ENCODE measurements around the gene USP36. TPM values are rescaled to one million over a fixed set of nuclear protein-coding genes. Genes with fewer than 3 reads are reported as not detected.
"Not testable (repeated sequence)": the region's sequence is repeated elsewhere in the genome, so short reads cannot be mapped to it uniquely, and the experiment has no call there.

The USP36 gene
- total and polyA plus RNA-seq, 8 donors = 29.2 to 53.7 (median 45.0) TPM

- DNase-seq (no peak), ATAC-seq (no peak)
- no peak for TF ChIP-seq CTCF (IDR thresholded peaks at IDR 0.05)
- Histone ChIP-seq H3K9me3 (no peaks in the 10 kb centered on the region), H3K4me1 (peaks cover 2 to 99% of the 10 kb centered on the region in 2 donors), H3K27me3 (no peaks in the 10 kb centered on the region), H3K36me3 (no peaks in the 10 kb centered on the region), H3K4me3 (no peak overlapping the region), H3K27ac (peak overlapping the region in 1 of 2 donors; percentile 66)
- intact Hi-C loops (cut with DNase I) = no loop called here
Observed at GRCh38 chr17:78753316-78754250, 87.0 kb downstream of the USP36 start.

- no peaks in the 10 kb centered on the region for H3K27me3 ChIP-seq
- H3K4me1 ChIP-seq = peaks cover 16 to 99% of the 10 kb centered on the region in 2 donors
- no peak for TF ChIP-seq CTCF (IDR thresholded peaks at IDR 0.05)
- ATAC-seq (no peak), DNase-seq (no peak)
- no peak overlapping the region for H3K4me3 ChIP-seq
- no peaks in the 10 kb centered on the region for H3K36me3 ChIP-seq
- no peaks in the 10 kb centered on the region for H3K9me3 ChIP-seq
- peak overlapping the region; percentile 29 to 66 for H3K27ac ChIP-seq
- intact Hi-C loops (cut with DNase I) = no loop called here
Observed at GRCh38 chr17:78751447-78752161, 89.0 kb downstream of the USP36 start.

- DNase-seq; H3K36me3 ChIP-seq; H3K27me3 ChIP-seq; H3K4me3 ChIP-seq; intact Hi-C loops (cut with DNase I); H3K9me3 ChIP-seq; ATAC-seq: not testable (repeated sequence)
- peaks cover 22 to 99% of the 10 kb centered on the region in 2 donors for H3K4me1 ChIP-seq
- peak overlapping the region; percentile 29 to 66 for H3K27ac ChIP-seq
Observed at GRCh38 chr17:78751000-78751399, 89.6 kb downstream of the USP36 start.

GRCh38 chr17:78748730-78749317 is 91.8 kb downstream of the USP36 start:
- no peak overlapping the region for H3K4me3 ChIP-seq
- H3K36me3 ChIP-seq = no peaks in the 10 kb centered on the region
- peak; percentile 79 for ATAC-seq
- TF ChIP-seq CTCF (IDR thresholded peaks at IDR 0.05) = no peak
- no peaks in the 10 kb centered on the region for H3K27me3 ChIP-seq
- H3K4me1 ChIP-seq = peaks cover 28 to 100% of the 10 kb centered on the region in 2 donors
- no peaks in the 10 kb centered on the region for H3K9me3 ChIP-seq
- DNase-seq = peak in 2 of 4 donors; percentile 84 to 88
- intact Hi-C loops (cut with DNase I) = no loop called here
- peak overlapping the region; percentile 79 to 94 for H3K27ac ChIP-seq

GRCh38 chr17:78748048-78748729 is 92.4 kb downstream of the USP36 start:
- Histone ChIP-seq H3K4me3 (no peak overlapping the region), H3K36me3 (no peaks in the 10 kb centered on the region), H3K27me3 (no peaks in the 10 kb centered on the region), H3K4me1 (peaks cover 28 to 99% of the 10 kb centered on the region in 2 donors), H3K9me3 (no peaks in the 10 kb centered on the region), H3K27ac (peak overlapping the region; percentile 79 to 94)
- DNase-seq = peak in 1 of 4 donors; percentile 59
- ATAC-seq = peak; percentile 38
- no peak for TF ChIP-seq CTCF (IDR thresholded peaks at IDR 0.05)
- intact Hi-C loops (cut with DNase I) = no loop called here

Data from left lung (tissue), 10 donors.